ENCODE measurements around the gene CEP85.

CEP85 gene, protein sequence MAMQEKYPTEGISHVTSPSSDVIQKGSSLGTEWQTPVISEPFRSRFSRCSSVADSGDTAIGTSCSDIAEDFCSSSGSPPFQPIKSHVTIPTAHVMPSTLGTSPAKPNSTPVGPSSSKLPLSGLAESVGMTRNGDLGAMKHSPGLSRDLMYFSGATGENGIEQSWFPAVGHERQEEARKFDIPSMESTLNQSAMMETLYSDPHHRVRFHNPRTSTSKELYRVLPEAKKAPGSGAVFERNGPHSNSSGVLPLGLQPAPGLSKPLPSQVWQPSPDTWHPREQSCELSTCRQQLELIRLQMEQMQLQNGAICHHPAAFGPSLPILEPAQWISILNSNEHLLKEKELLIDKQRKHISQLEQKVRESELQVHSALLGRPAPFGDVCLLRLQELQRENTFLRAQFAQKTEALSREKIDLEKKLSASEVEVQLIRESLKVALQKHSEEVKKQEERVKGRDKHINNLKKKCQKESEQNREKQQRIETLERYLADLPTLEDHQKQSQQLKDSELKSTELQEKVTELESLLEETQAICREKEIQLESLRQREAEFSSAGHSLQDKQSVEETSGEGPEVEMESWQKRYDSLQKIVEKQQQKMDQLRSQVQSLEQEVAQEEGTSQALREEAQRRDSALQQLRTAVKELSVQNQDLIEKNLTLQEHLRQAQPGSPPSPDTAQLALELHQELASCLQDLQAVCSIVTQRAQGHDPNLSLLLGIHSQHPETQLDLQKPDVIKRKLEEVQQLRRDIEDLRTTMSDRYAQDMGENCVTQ

DNA sequence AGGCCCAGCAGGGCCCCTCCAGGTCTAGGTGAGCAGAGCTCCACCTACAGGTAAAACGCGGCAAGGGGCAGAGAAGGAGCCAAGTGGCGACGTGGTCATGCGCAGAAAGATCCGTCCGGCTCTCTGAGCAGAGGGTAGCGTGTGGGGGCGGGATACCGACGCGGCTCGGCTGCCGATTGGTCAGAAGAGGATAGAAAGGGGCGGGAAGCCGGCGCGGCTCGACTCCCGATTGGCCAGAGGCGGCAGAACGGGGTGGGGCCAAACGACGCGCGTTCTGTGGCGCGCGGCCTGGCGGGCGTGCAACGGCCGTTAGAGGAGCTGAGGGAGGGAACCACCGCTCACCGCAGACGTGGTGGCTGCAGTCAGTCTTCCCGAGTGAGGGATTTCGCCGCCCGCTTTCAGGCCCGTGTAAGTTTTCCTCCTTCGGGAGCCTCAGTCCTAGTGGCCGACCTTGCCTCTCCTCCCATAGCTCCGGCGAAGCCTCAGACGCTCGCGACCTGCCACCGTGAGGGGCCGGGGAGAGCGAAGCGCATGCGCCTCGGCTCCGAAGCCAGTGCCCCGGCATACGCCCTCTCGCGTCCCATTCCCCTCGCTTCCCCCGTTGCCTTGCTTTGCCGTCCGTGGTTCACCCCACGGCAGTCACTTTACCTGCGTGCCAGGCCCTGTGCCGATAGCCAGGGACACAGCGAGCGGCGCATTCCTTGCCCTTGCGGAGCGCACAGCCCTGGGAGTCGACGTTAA lies at the start of gene CEP85:
Gene CEP85, plus strand, starts transcription at position 298 of the 741 bp plus-strand sequence. CDS start 5,584 bp downstream, outside the sequence.
- peak; percentile 65 for DNase-seq (ENCODE audit: low read depth)

DNA sequence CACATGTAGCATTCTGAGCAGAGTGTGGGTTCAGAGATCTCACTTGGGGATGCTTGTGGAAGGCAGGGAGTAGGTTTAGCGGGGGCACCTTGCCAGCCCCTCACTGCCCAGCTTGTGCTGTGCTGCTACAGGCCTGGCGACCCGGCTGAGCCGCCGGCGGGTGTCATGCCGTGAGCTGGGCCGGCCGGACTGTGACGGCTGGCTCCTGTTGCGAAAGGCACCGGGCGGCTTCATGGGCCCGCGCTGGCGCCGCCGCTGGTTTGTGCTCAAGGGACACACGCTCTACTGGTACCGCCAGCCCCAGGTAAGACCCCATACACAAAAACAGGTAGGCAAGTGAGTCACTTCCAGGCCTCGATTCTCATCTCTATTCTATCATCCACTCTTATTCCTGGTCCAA lies 49.1 kb upstream of the CEP85 start:
- no peak for DNase-seq (ENCODE audit: low read depth)

DNA sequence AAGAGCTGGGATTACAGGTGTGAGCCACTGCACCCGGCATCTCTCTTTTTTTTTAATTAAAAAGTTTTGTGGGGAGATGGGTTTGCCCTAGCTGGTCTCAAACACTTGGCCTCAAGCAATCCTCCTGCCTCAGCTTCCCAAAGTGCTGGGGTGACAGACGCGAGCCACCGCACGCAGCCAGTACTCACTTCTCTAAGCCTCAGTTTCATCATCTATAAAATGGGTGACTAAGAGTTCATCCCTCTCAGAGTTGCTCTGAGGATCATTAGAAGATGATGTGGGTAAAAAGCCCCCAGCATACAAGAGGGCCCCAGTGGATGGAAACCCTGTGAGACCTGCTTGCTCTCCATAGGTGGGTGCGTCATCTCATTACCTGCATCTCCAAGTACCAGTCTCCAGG lies 46.1 kb upstream of the CEP85 start:
- no peak for DNase-seq (ENCODE audit: low read depth)

DNA sequence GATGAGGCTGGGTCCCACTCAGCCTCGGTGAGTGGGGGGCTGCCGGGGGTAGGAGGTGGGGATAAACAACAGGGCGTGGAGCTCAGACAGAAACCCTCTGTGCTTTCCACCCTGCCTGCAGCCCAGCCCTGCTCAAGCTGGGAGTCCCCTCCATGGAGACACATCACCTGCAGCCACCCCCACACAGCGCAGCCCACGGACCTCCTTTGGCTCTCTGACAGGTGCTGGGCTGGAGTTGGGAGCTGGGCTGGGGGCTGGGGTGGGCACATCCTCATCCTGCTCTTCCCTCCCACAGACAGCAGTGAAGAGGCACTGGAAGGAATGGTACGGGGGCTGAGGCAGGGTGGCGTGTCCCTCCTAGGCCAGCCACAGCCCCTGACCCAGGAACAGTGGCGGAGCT lies 45.5 kb upstream of the CEP85 start:
- DNase-seq (ENCODE audit: low read depth): no peak

DNA sequence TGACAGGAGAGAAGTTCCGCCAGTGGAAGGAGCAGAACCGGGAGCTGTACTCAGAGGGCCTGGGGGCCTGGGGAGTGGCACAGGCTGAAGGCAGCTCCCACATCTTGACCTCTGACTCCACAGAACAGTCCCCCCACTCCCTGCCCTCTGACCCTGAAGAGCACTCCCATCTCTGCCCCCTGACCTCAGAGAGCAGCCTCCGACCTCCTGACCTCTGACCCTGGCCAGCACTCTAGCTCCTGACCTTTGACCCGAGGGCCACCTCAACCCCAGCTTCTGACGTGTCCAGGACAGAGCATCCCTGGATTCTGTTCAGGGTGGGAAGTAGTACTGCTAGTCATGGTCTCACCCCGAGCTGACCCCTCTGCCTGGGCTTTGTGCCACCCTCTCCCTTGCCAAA lies 44.7 kb upstream of the CEP85 start:
- DNase-seq (ENCODE audit: low read depth): no peak

DNA sequence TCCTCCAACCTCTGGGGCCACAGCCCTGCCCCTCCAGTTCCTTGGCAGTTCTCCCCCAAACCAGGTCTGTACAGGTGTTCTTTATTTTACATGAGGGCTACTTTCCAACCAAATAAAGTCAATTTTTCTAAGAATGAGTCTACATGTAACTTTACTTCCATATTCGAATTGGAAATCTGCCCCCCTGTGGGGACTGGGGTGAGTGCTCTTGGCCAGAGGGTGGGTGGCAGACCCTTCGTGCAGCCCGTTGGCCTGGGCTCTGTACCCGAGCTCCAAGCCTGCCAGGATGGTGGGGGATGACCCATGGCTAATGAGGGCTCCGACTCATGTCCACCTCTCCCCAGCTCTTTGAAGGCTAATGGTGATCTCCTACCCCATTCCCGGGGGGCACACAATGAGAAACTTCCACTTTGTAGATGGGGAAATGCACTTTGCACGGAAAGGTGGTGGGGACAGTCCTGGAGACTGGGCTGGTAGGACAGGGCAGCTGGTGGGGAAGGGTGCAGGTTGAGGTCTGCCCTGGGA lies 44.2 kb upstream of the CEP85 start:
- no peak for DNase-seq (ENCODE audit: low read depth)

DNA sequence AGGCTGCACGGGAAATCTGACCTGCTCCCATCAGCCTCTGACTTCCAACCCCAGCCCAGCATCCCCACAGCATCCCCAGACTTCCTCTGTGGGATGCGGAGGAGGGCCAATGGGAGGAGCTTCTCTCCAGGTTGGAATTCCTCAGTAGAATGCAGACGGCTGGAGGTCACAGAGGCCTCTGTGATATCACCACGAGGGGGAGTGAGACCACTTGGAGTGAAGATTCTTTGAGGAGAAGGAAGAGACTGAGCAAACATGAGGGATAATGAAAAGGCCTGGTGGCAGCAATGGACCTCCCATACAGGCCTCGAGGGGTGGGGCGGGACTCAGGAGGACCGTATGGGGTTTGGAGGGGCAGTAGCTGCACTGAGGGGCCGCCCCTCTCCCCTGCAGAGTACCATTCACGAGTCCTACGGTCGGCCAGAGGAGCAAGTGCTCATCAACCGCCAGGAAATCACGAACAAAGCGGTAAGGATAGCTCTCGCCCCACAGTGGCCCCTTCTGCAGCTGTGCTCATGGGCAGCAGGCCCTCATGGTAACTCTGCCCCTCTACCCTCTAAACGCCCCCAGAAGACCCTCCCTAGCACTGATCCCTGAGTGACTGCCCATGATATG lies 43.5 kb upstream of the CEP85 start, which contains the start of gene CATSPER4:
Gene CATSPER4, plus strand, starts transcription at position 230 of the 615 bp plus-strand sequence. Its CDS starts 26 bp downstream, at position 256.
- no peak for DNase-seq (ENCODE audit: low read depth)

DNA sequence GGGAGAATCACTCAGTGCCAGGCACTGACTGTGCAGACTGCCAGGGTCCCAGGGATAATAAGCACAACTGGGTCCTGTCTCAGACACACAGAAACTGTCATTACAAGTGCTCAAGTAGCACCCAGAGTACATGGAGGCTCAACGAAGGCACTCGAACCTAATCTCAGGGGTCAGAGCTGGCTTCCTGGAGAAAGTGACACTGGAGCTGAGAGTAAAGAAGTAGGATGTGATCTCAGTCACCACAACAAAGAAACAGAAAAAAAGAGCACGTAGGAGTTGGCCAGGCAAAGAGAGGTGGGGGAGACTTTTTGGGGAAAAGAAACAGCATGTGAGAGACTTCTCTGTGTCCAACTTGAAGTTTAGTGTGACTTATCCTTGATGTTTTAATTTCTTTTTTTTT lies 42.3 kb upstream of the CEP85 start:
- DNase-seq (ENCODE audit: low read depth): no peak

DNA sequence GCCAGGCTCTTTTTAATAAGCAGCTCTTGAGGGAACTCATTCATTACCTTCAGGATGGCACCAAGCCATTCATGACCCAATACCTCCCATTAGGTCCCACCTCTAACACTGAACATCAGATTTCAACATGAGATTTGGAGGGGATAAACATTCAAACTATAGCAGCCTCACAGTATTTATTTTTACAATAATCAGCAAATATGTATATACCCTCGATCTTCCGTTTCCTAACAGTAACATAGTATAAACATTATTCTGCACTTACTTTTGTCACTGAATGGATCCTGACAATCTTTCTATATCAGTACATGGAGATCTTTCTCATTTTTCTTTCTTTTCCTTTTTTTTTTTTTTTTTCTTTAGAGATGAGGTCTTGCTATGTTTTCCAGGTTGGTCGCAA lies 38.2 kb upstream of the CEP85 start:
- no peak for DNase-seq (ENCODE audit: low read depth)

DNA sequence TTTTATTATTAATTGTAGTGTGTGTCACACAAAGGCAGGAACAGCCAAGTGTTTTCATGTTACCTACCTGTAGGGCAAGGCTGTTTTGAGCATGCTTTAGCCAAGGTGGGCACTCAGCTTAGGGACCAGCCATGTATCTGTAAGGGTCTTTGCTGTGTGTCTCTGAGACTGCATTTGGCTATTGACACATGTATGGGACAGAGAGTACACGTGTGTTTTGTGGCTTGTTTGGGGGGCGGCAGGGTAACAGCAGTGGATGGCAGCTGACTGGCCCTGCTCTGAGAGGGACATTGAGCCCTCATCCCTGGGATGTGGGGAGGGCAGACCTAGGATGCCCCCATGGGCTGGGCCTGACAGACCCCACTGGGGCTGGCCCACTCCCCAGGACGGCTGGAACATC lies 36.7 kb upstream of the CEP85 start:
- no peak for DNase-seq (ENCODE audit: low read depth)

DNA sequence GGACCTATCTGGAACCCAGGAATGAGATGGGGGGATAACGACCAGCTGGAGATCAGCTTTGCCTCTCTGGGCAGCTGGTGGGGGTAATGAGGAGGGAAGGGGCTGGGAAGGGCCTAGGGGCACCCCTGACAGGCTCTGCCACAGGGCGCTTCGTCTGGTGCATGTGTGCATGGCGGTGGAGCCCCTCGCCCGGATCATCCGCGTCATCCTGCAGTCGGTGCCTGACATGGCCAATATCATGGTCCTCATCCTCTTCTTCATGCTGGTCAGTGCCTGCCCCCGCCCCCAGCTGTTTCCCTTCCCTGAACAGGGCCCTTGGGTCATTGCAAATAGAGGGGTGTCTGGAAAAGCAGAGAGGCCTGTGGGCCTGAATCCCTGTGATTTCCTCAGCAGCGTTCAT lies 36.2 kb upstream of the CEP85 start:
- DNase-seq (ENCODE audit: low read depth): no peak

DNA sequence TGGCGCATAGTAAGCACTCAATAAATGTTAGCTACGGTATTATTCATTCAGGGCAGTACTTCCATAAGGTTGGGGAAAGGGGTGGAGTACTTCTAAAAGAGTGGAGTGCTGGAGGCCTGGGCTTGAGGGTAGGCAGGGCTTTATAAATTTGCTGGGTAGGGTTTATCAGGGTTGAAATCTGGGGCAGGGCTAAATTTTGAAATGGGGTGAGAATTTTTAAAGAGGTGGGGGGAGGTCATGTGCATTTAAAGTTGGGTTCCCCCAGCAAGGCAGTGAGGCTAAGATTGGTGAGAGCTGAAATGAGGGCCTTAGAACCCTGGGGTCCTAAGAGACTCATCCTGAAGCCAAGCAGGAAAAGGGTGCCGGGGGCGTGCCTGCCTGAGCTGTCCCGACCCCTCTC lies 33.6 kb upstream of the CEP85 start:
- no peak for DNase-seq (ENCODE audit: low read depth)

DNA sequence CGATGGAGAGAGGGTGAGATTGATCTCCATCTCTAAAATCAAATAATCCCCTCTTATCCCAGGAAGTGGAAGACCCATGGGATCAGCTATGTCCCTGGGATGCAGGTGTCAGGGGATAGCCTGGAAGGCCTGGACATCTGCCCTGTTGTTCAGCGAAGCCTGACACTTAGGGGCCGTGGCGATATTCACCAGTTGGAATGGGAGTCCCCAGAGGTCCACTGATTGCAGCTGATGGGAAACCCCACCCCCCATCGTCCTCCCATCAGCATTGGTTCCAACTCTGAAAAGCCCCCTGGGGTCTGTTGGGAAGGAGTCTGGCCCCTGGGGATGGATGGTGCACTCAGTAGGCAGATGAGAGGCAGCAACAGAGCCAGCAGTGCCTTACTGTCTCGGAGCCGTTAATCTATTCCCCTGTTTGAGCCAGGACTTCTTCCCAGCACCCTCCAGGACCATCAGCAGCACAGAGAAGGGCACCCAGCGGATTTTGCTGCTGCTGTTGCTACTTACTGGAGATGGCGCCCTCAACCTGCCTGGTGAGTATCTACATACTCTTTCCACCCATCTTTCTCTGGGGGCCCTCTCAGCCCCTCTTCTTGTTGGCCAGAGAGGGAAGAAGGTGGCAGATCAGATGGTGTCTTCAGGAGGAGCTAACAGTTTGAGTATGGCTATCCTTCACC lies 30.2 kb upstream of the CEP85 start:
- DNase-seq (ENCODE audit: low read depth): no peak

DNA sequence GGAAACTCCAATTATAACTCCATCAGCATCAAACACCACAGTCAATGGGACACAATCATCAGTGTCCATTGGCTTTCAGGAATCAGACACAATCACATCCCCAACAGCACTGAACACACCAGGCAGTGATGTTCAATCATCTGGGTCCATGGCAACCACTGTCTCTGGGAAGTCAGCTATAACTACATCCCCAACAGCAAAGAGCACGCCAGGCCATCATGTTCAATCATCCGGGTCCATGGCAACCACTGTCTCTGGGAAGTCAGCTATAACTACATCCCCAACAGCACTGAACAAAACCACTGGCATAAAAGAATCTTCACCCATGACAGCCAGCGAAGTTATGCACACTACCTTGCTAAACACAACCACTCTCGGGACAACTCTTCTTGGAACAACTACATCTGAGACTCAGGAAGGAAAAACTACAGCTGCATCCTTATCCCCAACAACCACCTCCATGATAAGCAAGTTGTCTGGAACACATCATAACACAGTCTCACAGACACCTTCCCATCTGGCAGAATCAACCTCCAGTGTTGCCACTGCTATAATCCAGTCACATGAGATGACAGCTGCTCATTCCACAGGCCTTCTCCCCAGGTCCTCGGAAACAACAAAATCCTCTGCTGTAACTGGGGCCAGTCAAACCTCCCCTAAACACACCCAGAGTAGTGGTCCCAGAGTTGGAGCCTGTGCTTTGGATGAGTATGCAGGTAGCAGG lies 23.7 kb upstream of the CEP85 start:
- DNase-seq (ENCODE audit: low read depth): no peak

DNA sequence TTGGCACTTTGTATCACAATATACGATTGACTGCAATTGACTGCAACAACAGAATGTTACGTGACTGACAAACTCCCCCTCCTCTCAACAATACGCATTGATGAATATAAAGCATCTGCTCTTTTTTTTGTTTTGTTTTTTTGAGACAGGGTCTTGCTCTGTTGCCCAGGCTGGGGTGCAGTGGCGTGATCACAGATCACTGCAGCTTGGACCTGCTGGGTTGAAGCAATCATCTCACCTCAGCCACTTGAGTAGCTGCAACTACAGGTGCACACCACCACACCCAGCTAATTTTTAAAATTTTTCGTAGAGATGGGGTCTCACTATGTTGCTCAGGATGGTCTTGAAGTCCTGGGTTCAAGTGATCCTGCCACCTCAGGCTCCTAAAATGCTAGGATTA lies 21.3 kb upstream of the CEP85 start:
- DNase-seq (ENCODE audit: low read depth): no peak

DNA sequence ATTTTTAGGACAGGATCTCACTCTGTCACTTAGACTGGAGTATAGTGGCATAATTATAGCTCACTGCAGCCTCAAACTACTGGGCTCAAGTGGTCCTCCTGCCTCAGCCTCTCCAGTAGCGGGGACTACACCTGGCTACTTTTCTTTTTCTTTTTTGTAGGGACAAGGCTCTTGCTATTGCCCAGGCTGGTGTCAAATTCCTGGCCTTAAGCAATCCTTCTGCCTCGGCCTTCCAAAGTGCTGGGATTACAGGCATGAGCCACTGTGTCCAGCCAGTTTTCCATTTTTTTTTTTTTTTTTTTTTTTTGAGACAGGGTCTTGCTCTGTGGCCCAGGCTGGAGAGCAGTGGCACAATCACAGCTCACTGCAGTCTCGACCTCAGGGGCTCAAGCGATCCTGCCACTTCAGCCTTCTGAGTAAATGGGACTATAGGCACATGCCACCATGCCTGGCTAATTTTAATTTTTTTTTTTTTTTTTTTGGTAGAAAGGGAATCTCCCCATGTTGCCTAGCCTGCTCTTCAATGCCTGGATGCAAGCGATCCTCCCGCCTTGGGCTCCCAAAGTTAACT lies 20.6 kb upstream of the CEP85 start:
- no peak for DNase-seq (ENCODE audit: low read depth)

DNA sequence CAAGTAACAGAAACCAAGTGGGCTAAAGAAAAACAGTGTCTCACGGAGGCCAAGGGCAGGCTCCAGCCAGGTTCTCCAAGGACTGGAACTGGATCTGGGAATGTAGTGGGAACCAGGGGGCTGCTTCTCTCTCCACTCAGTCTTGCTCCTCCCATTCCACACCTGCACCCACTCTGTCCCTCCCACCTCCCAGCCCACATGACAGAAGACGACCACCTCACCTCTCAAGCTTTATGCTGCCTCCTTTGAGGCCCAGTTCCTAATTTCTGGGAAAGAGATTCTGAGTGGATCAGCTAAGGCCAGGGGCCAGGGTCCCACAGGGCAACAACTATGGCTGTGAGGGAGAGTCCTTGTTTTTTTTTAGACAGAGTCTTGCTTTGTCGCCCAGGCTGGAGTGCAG lies 18.8 kb upstream of the CEP85 start:
- no peak for DNase-seq (ENCODE audit: low read depth)

DNA sequence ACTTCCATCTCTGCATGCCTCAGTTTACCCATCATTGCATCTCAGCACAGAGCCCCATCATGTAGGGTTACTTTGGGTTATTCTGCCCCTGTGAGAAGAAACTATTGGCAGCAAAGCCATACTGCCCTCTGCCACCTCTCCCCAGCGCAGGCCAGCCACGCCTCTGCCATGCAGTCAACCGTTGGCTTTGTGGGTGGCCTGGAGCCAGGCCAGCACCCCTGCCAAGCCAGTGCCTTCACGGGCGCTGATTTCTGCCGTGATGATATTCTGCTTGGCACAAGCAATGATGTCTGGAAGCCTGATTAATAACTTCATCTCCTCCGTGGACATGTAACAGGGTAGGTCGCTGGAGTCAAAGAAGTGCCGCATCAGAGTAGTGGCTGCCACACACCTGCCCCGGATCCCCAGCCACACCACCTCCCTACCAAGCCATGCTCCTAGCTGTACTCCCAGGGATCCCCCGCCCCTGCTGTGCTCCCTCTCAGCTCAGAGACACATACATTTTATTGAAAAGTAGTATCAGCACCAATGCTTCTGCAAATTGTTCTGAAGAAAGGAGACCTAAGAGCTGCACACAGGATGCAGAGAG lies 15.0 kb upstream of the CEP85 start:
- no peak for DNase-seq (ENCODE audit: low read depth)

DNA sequence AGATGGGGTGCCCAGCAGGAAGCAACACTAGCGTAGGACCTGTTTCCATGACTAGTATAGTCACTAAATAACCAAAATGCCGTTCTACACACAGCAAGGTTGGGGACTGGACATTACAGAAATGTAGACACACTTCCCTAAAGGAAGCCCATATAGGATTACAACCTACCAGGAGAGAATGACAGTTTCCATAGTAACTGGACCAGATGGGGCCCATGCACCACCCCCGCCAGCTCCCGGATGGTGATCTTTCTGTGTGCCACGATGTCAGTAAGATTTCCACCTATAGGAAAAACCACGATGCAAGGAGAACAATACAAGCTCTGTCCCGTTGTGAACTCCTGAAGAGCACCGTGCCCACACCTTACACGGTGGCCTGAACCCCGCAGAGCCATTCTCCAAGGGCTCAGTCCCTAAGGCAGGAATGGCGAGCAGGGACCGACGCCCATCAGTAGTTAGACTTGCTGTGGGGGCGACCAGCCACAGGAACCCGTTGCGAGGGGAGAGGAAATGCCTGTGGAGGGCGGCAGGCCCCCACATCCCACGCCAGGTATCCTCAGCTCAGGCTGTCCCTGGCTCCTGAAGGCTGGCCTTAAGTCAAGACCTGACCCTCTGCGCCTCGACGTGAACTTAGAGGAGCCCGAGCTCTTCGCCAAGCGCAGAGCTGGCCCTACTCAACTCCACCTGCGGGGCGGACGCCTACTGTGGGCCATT lies 13.6 kb upstream of the CEP85 start:
- no peak for DNase-seq (ENCODE audit: low read depth)
